SK-N-MC (cell line): ENCODE results near the gene GPRC5C.

Experiments used
- EZH2 ChIP-seq: fragments of 200-600 bp; sonication (generic); IDR thresholded peaks from one replicate; pipeline ENCODE4 v1.6.1; 2017; ENCODE audit warnings: antibody characterized with exemption
- POLR2AphosphoS5 ChIP-seq: IDR thresholded peaks from 2 replicates; pipeline ENCODE4 v1.6.1; 2012; ENCODE audit warnings: mild to moderate bottlenecking, low read depth, low read length, borderline replicate concordance

DNA sequence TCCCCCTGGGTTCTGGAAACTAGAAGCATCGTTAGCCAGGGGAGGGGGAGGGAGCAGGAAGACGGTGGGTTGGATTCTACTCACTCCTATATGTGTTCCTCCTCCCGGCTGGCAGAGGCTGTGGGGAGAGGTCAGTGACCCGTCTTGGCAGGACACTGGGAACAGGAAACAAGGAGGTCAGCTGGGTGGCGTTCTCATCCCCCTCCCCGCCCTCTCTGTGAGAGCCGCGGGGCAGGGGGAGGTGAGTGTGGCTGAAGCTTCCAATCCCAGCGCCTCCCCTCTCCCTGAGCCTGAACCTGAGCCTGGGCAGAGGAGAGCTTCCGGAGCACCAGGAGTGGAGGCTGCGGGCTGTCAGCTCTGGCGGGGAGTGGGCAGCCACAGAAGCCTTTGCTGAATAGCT, 12.5 kb downstream of the GPRC5C start:
- TF ChIP-seq POLR2AphosphoS5 (no peak), EZH2 (no peak)
